HEK293T (cell line): ENCODE measurements around the gene SRRM3.
"Not testable (repeated sequence)": the region's sequence is repeated elsewhere in the genome, so short reads cannot be mapped to it uniquely, and the experiment has no call there.

Experiments used
- CTCF ChIA-PET: fragments of 350-600 bp; formaldehyde crosslinking; extraction: SDS; loops from one replicate; lab custom pipeline; 2021; ENCODE audit warnings: antibody characterized with exemption, inconsistent platforms; lab: Yijun Ruan, JAX
- POLR2A ChIA-PET: fragments of 350-600 bp; formaldehyde crosslinking; extraction: SDS; loops from one replicate; lab custom pipeline; 2020; ENCODE audit warnings: antibody characterized with exemption, inconsistent platforms; lab: Yijun Ruan, JAX
- DNase-seq: peaks from one replicate; pipeline ENCODE4 v3.0.0; 2012; ENCODE audit warnings: mixed read lengths; ENCODE audit errors: extremely low spot score
- ARNT ChIP-seq: fragments of 450-650 bp; IDR thresholded peaks from 2 replicates; pipeline ENCODE4 v1.6.1; 2017; ENCODE audit warnings: mild to moderate bottlenecking
- BHLHE40 ChIP-seq: fragments of 450-650 bp; IDR thresholded peaks from 2 replicates; pipeline ENCODE4 v1.6.1; 2016; ENCODE audit warnings: mild to moderate bottlenecking, moderate library complexity, borderline replicate concordance
- CTBP1 ChIP-seq: fragments of 450-650 bp; IDR thresholded peaks from 2 replicates; pipeline ENCODE4 v1.6.1; 2016; ENCODE audit warnings: borderline replicate concordance
- ELF4 ChIP-seq: fragments of 450-650 bp; IDR thresholded peaks from 2 replicates; pipeline ENCODE4 v1.6.1; 2017; ENCODE audit warnings: antibody characterized with exemption
- FOXA1 ChIP-seq: fragments of 450-650 bp; IDR thresholded peaks from 2 replicates; pipeline ENCODE4 v1.6.1; 2016; ENCODE audit warnings: mild to moderate bottlenecking
- FOXK2 ChIP-seq: fragments of 450-650 bp; IDR thresholded peaks from 2 replicates; pipeline ENCODE4 v1.6.1; 2016; ENCODE audit warnings: mild to moderate bottlenecking
- FOXM1 ChIP-seq: fragments of 450-650 bp; IDR thresholded peaks from 2 replicates; pipeline ENCODE4 v1.6.1; 2017; ENCODE audit warnings: mild to moderate bottlenecking, borderline replicate concordance
- HDGF ChIP-seq: fragments of 450-650 bp; IDR thresholded peaks from 2 replicates; pipeline ENCODE4 v1.6.1; 2017; ENCODE audit warnings: antibody characterized with exemption, borderline replicate concordance
- L3MBTL2 ChIP-seq: fragments of 450-650 bp; conservative IDR thresholded peaks from 2 replicates; pipeline ENCODE4 v1.6.1; 2016; ENCODE audit warnings: mild to moderate bottlenecking
- LEF1 ChIP-seq: fragments of 450-650 bp; IDR thresholded peaks from 2 replicates; pipeline ENCODE4 v1.6.1; 2017; ENCODE audit warnings: mild to moderate bottlenecking, borderline replicate concordance
- NFRKB ChIP-seq: fragments of 450-650 bp; IDR thresholded peaks from 2 replicates; pipeline ENCODE4 v1.6.1; 2016; ENCODE audit warnings: mild to moderate bottlenecking, moderate library complexity
- SP1 ChIP-seq: fragments of 450-650 bp; IDR thresholded peaks from 2 replicates; pipeline ENCODE4 v1.6.1; 2017
- SUZ12 ChIP-seq: fragments of 450-650 bp; IDR thresholded peaks from 2 replicates; pipeline ENCODE4 v1.6.1; 2016; ENCODE audit warnings: mild to moderate bottlenecking
- TARDBP ChIP-seq: fragments of 450-650 bp; IDR thresholded peaks from 2 replicates; pipeline ENCODE4 v1.6.1; 2016
- ZNF384 ChIP-seq: fragments of 450-650 bp; IDR thresholded peaks from 2 replicates; pipeline ENCODE4 v1.6.1; 2016
- TF ChIP-seq, protein P1 (sequence below): fragments of 450-650 bp; IDR thresholded peaks from 2 replicates; pipeline ENCODE4 v1.6.1; 2016

The SRRM3 gene

DNA sequence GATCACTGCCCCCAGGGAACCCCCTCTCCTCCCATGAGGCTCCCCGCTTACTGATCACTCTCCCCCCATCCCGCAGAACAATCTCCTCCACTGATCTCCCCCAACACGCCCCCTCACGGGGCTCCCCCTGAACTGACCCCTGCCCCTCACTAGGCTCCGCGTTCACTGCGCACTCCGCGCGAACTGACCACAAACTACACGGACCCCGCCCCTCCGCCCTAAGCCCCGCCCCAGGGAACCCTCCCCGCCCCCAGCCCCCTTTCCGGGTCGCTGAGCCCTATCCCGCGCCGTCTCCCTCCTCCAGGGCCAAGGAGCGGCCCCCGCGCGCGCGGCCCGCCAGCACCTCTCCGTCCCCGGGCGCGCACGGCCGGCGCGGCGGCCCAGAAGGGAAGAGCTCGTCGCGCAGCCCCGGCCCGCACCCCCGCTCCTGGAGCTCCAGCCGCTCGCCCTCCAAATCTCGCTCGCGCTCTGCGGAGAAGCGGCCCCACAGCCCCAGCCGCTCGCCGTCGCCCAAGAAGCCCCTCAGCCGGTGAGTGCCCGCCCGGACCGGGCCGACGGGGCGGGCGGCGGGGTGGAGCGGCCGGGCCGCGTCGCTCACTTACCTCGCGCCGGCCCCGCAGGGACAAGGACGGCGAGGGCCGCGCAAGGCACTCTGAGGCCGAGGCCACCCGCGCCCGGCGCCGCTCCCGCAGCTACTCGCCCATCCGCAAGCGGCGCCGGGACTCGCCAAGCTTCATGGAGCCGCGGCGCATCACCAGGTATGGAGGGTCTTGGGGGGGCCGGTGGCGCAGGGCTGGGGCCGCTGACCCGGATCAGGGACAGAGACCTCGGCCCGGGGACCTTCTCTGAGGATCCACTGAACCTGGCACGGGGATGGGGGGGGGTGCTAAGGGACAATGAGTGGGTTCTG is 80.9 kb downstream of the SRRM3 start:
- ChIA-PET CTCF (interaction anchor here (1.3 kb wide), 1 partner anchor 8 kb away, joined by 6 read pairs; no protein-coding TSS in a partner anchor), POLR2A (interaction anchor here (1.0 to 1.6 kb wide), 4 partner anchors 11 to 116 kb away, joined by 3 to 5 read pairs (median 4); no protein-coding TSS in a partner anchor)
- TF ChIP-seq NFRKB = no peak
- TF ChIP-seq BHLHE40 = no peak
- no peak for TF ChIP-seq ELF4
- TF ChIP-seq CTBP1 = no peak
- no peak for TF ChIP-seq SP1
- no peak for TF ChIP-seq FOXK2
- TF ChIP-seq FOXA1 = no peak
- no peak for TF ChIP-seq TARDBP
- TF ChIP-seq L3MBTL2 = no peak
- TF ChIP-seq ARNT = no peak
- TF ChIP-seq SUZ12 = no peak
- no peak for TF ChIP-seq HDGF
- TF ChIP-seq FOXM1 = no peak
- TF ChIP-seq LEF1 = no peak
- TF ChIP-seq, protein P1, sequence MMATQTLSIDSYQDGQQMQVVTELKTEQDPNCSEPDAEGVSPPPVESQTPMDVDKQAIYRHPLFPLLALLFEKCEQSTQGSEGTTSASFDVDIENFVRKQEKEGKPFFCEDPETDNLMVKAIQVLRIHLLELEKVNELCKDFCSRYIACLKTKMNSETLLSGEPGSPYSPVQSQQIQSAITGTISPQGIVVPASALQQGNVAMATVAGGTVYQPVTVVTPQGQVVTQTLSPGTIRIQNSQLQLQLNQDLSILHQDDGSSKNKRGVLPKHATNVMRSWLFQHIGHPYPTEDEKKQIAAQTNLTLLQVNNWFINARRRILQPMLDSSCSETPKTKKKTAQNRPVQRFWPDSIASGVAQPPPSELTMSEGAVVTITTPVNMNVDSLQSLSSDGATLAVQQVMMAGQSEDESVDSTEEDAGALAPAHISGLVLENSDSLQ = no peak
- no peak for TF ChIP-seq ZNF384
- DNase-seq = peak; percentile 44

DNA sequence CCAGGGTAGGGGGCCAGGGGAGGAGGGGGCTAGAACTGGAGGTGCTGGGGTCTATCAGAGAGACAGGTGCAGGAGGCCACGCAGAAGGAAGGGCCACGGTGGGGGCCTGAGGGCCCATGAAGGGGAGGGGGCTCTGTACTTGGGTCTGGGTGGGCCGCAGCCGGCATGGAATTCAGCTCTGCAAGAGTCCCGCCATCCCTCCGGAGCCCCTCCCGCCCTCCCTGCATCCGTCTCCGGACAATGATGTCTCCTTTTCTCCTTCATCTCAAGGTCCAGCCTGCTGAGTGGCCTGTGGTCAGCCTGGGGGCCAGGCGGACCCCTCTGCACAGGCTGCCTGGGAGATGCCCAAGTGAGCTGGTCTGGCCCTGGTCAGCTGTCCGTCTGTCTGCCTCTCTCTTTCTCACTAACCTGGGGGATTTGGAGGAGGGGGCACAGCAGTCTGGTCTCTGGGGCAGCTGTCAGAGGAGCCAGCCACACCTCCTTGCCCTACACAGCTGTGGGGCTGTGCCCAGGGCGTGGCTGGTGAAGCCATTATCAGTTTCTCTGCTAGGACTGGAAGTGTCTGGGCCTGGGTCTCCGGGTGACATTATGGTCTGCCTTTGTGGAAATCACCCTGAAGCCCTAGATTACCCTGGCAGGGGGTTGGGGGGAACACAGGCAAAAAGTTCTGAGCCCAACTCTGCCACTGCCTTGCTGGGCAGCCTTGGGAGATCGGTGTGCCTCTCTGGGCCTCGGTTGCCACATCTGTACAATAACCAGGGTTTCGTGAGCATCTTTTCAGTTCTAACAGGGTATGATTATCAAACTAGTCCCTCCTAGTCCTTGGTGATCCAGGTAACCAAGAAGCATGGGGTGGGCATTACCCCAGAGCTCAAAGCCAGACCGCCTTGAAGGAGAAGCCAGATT is 81.8 kb downstream of the SRRM3 start:
- CTCF ChIA-PET = no interaction called here
- no peak for DNase-seq
- TF ChIP-seq FOXM1 = no peak
- TF ChIP-seq BHLHE40 = no peak
- TF ChIP-seq, protein P1 = no peak
- TF ChIP-seq FOXK2 = no peak
- no peak for TF ChIP-seq FOXA1
- TF ChIP-seq SP1 = no peak
- no peak for TF ChIP-seq ZNF384
- TF ChIP-seq ARNT = no peak
- TF ChIP-seq NFRKB = no peak
- POLR2A ChIA-PET = interaction anchor here (1.0 to 1.4 kb wide), 2 partner anchors 12 kb away, joined by 3 read pairs; no protein-coding TSS in a partner anchor

DNA sequence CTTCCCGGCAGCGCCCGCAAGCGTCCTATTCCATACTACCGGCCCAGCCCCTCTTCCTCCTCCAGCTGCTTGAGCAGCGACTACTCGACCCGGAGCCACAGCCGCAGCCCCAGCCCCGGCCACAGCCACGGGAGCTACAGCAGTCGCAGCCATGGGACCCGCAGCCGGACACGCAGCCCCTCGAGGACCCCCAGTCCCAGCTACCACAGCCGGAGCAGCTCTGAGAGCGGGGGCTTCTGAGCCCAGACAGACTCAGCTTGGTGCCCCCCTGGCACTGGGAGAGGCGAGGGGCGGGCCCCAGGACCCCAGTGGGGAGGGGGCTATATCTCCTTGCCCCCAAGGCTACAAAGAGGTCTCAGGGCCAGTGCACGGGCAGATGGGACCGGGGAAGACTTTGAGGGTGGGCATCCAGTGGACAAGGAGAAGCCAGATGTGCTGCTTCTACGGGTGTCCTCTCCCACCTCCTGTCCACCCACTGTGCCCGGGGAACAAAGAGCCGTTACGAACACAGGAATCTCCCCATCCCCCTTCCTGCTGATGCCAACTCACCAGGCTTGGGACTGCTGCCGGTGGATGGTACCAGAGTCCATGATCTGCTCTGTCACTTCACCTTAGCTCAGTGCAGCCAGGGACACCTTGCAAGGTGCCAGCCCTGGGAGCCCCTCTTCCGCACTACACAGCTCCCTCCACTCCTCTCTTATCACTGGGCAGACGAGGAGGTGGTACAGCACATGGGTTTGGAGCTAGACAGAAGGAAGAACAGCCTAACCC is 84.1 kb downstream of the SRRM3 start:
- TF ChIP-seq FOXA1 (no peak), CTBP1 (no peak), SP1 (no peak), LEF1 (no peak), ELF4 (no peak), SUZ12 (no peak), ARNT (no peak), BHLHE40 (no peak), HDGF (no peak), NFRKB (no peak), L3MBTL2 (no peak), FOXK2 (no peak), ZNF384 (no peak), TARDBP (no peak), FOXM1 (no peak)
- TF ChIP-seq, protein P1 = no peak
- POLR2A ChIA-PET = interaction anchor here (0.7 to 1.3 kb wide), 2 partner anchors 12 to 18 kb away, joined by 3 read pairs; no protein-coding TSS in a partner anchor
- CTCF ChIA-PET = interaction anchor here (1.1 kb wide), 1 partner anchor 28 kb away, joined by 4 read pairs; no protein-coding TSS in a partner anchor

DNA sequence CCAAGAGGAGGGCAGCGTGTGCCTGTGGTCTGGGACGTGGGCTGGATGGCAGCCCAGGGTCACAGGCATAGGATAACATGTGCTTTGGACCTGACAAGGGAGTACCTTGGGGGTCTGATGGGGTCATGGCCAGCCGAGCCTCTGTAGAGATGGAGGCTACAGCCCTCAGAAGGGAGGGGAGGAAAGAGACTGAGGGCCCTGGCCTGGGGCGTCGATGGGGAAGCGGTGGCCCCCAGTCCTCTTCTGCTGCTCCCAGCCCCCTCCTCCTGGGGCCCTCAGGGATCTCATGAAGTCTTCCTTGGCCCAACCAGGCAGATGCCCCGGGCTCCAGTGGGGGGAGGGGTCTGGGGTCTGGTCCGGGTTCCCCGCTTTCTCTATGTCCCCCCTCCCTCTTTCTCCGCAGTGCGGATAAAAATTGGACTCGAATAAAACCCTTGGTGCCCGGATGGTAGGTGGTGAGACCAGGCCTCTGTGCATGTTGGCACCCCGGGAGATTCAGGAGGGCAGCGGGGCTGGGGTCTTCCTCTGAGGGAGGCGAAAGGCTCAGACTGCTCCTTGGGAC is 85.2 kb downstream of the SRRM3 start:
- TF ChIP-seq BHLHE40 = no peak
- TF ChIP-seq HDGF = no peak
- TF ChIP-seq FOXA1 = no peak
- no peak for TF ChIP-seq NFRKB
- TF ChIP-seq, protein P1 = no peak
- TF ChIP-seq ZNF384 = no peak
- TF ChIP-seq FOXK2 = no peak
- TF ChIP-seq ARNT = no peak
- no peak for TF ChIP-seq CTBP1
- DNase-seq = no peak
- POLR2A ChIA-PET = interaction anchor here (0.9 to 1.3 kb wide), 2 partner anchors 13 to 15 kb away, joined by 3 to 4 read pairs; partner anchors contain the start of gene HSPB1
- CTCF ChIA-PET = interaction anchor here (0.6 kb wide), 2 partner anchors 20 to 27 kb away, joined by 3 read pairs; no protein-coding TSS in a partner anchor

More for the DNA sequence above, 84.1 kb downstream of the SRRM3 start:
- no peak for DNase-seq

DNA sequence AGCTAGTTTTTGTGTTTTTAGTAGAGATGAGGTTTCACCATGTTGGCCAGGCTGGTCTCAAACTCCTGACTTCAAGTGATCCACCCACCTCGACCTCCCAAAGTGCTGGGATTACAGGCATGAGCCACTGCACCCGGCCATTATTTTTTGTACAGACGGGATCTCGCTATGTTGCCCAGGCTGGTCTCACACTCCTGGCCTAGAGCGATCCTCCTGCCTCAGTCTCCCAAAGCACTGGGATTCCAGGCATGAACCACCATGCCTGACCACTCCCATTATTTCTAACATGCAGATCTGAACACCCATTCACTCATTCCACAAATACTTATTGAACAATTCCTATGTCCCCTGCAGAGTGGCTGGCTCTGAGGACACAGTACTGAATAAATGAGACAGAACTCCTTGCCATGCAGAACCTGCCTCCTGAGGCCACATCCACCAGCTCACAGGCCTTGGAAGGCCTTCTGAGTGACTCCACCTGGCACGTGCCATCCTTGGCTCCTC is 89.2 kb downstream of the SRRM3 start:
- CTCF ChIA-PET = interaction anchor here (0.9 to 2.8 kb wide), 6 partner anchors 9 to 114 kb away, joined by 3 to 21 read pairs (median 4); partner anchors contain the start of gene HSPB1
- not testable (repeated sequence) for DNase-seq
- POLR2A ChIA-PET = interaction anchor here (0.7 to 2.1 kb wide), 3 partner anchors 12 to 25 kb away, joined by 3 to 8 read pairs (median 3); no protein-coding TSS in a partner anchor
